Measurements from ENCODE around the gene KREMEN1. TPM values are rescaled to one million over a fixed set of nuclear protein-coding genes. Genes with fewer than 3 reads are reported as not detected.

The KREMEN1 gene
- total RNA-seq, 1 experiment from 2014 or later, result 2.7 TPM

DNA sequence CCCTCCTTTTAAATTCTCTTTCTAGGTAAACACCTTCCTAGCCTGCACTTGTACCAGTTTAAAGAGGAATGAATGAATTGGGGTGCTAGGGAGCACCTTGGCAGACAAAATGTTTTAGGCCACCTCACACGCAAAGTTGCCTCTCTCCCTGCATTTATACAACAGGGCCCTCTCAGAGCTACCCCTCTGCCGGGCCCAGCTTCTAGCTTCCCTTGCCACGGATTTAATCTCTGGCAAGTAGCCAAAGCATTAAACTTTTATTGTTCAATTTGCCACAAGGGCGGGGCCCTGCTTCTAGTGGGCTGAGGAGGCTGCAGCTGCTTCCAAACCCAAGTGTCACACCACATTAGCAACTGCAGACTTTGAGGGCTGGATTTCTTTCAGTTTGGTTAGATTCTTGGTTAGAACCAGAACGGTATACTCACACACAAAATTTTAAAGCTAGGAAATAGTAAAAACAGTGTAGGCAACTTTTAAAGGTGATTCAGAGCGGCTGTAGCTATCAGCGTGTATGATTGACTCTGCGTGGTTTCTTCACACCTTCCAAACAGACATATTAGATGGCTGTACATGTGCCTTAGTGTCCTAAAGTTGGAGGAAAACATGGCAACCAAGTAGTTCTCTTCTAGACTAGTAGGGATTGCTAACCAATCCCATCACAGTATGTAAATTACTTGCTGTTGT, 6.5 kb downstream of the KREMEN1 start:
- Histone ChIP-seq H3K27me3 (ENCODE audit: low read length) (no peaks in the 10 kb centered on the region), H3K4me1 (ENCODE audit: insufficient read depth, low read length) (peaks cover 10% of the 10 kb centered on the region; the same call in 1 of the 2 replicates), H2AFZ (ENCODE audit: low read length) (no peak overlapping the region), H3K9me2 (replicated peaks; ENCODE audit: low read length) (no peaks in the 10 kb centered on the region), H3K79me2 (ENCODE audit: low read length) (no peaks in the 10 kb centered on the region), H3K9me3 (ENCODE audit: low read length) (no peaks in the 10 kb centered on the region), H3K27ac (ENCODE audit: low read length) (no peak overlapping the region), H3K4me3 (ENCODE audit: low read length) (no peak overlapping the region), H3F3A (ENCODE audit: low read length, unreplicated experiment) (no peaks in the 10 kb centered on the region), H3K4me2 (ENCODE audit: low read length) (no peak overlapping the region), H3K36me3 (ENCODE audit: low read depth, low read length) (no peaks in the 10 kb centered on the region), H3K9ac (ENCODE audit: low read length) (no peak overlapping the region), H4K20me1 (ENCODE audit: low read length) (no peaks in the 10 kb centered on the region)
- TF ChIP-seq, protein P1, sequence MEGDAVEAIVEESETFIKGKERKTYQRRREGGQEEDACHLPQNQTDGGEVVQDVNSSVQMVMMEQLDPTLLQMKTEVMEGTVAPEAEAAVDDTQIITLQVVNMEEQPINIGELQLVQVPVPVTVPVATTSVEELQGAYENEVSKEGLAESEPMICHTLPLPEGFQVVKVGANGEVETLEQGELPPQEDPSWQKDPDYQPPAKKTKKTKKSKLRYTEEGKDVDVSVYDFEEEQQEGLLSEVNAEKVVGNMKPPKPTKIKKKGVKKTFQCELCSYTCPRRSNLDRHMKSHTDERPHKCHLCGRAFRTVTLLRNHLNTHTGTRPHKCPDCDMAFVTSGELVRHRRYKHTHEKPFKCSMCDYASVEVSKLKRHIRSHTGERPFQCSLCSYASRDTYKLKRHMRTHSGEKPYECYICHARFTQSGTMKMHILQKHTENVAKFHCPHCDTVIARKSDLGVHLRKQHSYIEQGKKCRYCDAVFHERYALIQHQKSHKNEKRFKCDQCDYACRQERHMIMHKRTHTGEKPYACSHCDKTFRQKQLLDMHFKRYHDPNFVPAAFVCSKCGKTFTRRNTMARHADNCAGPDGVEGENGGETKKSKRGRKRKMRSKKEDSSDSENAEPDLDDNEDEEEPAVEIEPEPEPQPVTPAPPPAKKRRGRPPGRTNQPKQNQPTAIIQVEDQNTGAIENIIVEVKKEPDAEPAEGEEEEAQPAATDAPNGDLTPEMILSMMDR (conservative IDR thresholded peaks at IDR 0.05; ENCODE audit: low read depth, low read length), result no peak
- TF ChIP-seq EZH2 (IDR thresholded peaks at IDR 0.05; ENCODE audit: low read length, unreplicated experiment), result no peak
- no peak for TF ChIP-seq EZH2phosphoT487 (IDR thresholded peaks at IDR 0.05; ENCODE audit: borderline replicate concordance, low read length)
- intact Hi-C loops (cut with micrococcal nuclease), result loop anchor here (10.0 kb wide), 1 partner anchor 75 kb away; no protein-coding TSS in a partner anchor
- DNase-seq (peak; percentile 51), ATAC-seq (no peak)
- CTCF ChIA-PET, result no interaction called here
- POLR2A ChIA-PET (ENCODE audit: unreplicated experiment), result no interaction called here
- no TSS peak for BruUV-seq (replicated peaks)

DNA sequence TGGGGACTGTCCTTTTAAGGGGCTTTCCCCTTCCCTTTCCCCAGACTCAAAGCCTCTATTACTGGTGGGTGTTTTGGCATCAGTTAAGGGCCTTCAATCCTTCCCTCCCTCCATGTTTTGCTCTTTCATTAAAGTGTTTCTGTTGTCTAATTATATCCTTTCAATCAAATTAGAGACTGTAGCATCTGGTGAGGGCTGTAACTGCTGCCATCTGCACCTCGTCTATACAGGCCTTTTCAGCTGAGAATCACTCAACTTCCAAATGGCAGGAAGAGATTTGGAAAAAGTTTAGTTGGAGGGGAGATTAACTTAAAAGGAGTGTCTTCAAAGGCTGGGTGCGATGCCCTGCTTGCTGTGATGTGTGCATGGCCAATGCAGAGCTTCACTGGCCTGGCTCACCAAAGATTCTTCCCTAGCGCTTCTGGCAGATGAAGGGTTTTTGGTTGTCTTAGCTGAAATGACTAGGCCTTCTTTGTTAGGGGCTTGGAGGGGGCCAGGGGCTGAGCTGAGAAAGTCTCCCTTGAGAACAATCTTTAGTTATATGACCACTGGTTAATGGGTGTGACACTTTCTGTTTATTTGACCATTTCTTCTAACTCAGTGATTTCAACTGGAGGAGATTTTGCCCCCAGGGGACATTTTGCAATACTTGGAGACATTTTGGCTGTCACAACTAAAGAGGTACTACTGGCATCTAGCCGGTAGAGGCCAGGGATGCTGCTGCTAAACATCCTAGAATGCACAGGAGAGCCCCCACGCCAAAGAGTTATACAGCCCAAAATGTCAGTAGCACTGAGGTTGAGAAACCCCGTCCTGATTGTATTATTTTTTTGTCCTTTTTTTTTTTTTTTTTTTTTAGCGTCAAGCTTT, 7.5 kb downstream of the KREMEN1 start:
- no peaks in the 10 kb centered on the region for H3K27me3 ChIP-seq (ENCODE audit: low read length)
- no peak overlapping the region for H2AFZ ChIP-seq (ENCODE audit: low read length)
- no peak overlapping the region for H3K27ac ChIP-seq (ENCODE audit: low read length)
- ChIA-PET POLR2A (ENCODE audit: unreplicated experiment) (no interaction called here), CTCF (no interaction called here)
- no peaks in the 10 kb centered on the region for H3K36me3 ChIP-seq (ENCODE audit: low read depth, low read length)
- TF ChIP-seq, protein P1 (conservative IDR thresholded peaks at IDR 0.05; ENCODE audit: low read depth, low read length), result no peak
- TF ChIP-seq EZH2 (IDR thresholded peaks at IDR 0.05; ENCODE audit: low read length, unreplicated experiment) (no peak), EZH2phosphoT487 (IDR thresholded peaks at IDR 0.05; ENCODE audit: borderline replicate concordance, low read length) (no peak)
- intact Hi-C loops (cut with micrococcal nuclease), result no loop called here
- H3K79me2 ChIP-seq (ENCODE audit: low read length), result no peaks in the 10 kb centered on the region
- H3K4me1 ChIP-seq (ENCODE audit: insufficient read depth, low read length), result peaks cover 10% of the 10 kb centered on the region; the same call in 1 of the 2 replicates
- no peaks in the 10 kb centered on the region for H3K9me3 ChIP-seq (ENCODE audit: low read length)
- no peaks in the 10 kb centered on the region for H3F3A ChIP-seq (ENCODE audit: low read length, unreplicated experiment)
- no peaks in the 10 kb centered on the region for H3K9me2 ChIP-seq (replicated peaks; ENCODE audit: low read length)
- DNase-seq (peak; percentile 39), ATAC-seq (no peak)
- H3K4me2 ChIP-seq (ENCODE audit: low read length), result no peak overlapping the region
- no TSS peak for BruUV-seq (replicated peaks)
- H3K9ac ChIP-seq (ENCODE audit: low read length), result no peak overlapping the region
- H4K20me1 ChIP-seq (ENCODE audit: low read length), result no peaks in the 10 kb centered on the region
- H3K4me3 ChIP-seq (ENCODE audit: low read length), result no peak overlapping the region

Data from PC-3 (cell line).